Measurements from ENCODE around the gene STIP1. TPM values are rescaled to one million over a fixed set of nuclear protein-coding genes. Genes with fewer than 3 reads are reported as not detected.

The STIP1 gene
- total RNA-seq, 6 experiments from 2014 or later = 27.6 to 110 (median 59.4) TPM

DNA sequence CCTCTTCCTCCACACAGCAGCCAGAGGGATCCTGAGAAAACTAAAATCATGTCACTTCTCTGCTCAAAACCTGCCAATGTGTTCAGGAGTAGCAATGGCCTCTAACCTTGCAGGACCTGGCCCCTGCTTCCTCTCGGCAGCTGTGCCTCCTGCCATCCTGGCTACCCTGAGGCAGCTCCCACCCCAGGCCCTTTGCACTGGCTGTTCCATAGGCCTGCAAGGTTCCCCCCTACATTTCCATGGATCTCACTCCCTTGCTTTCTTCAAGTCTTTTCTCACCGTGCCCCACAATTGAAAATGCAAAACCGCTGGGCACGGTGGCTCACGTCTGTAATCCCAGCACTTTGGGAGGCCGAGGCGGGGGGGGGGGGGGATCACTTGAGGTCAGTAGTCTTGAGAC is 2.1 kb upstream of the STIP1 start:
- H3K4me3 ChIP-seq = no peak overlapping the region
- intact Hi-C loops (cut with DNase I) = no loop called here
- WGBS (ENCODE audit: insufficient coverage, low coverage, low lambda C conversion rate, missing lambda C conversion rate) = 83% methylated on average over 7 of the region's 7 CpGs
- DNase-seq (no peak), ATAC-seq (no peak)
- H3K9me3 ChIP-seq = no peaks in the 10 kb centered on the region
- no peak overlapping the region for H3K27ac ChIP-seq
- TF ChIP-seq POLR2A (IDR thresholded peaks at IDR 0.05) = no peak
- TF ChIP-seq, protein P1, sequence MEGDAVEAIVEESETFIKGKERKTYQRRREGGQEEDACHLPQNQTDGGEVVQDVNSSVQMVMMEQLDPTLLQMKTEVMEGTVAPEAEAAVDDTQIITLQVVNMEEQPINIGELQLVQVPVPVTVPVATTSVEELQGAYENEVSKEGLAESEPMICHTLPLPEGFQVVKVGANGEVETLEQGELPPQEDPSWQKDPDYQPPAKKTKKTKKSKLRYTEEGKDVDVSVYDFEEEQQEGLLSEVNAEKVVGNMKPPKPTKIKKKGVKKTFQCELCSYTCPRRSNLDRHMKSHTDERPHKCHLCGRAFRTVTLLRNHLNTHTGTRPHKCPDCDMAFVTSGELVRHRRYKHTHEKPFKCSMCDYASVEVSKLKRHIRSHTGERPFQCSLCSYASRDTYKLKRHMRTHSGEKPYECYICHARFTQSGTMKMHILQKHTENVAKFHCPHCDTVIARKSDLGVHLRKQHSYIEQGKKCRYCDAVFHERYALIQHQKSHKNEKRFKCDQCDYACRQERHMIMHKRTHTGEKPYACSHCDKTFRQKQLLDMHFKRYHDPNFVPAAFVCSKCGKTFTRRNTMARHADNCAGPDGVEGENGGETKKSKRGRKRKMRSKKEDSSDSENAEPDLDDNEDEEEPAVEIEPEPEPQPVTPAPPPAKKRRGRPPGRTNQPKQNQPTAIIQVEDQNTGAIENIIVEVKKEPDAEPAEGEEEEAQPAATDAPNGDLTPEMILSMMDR (IDR thresholded peaks at IDR 0.05) = no peak
- H3K36me3 ChIP-seq = no peaks in the 10 kb centered on the region
- H3K27me3 ChIP-seq = no peaks in the 10 kb centered on the region
- H3K4me1 ChIP-seq = peaks cover 0 to 22% (median 0%) of the 10 kb centered on the region in 4 donors

DNA sequence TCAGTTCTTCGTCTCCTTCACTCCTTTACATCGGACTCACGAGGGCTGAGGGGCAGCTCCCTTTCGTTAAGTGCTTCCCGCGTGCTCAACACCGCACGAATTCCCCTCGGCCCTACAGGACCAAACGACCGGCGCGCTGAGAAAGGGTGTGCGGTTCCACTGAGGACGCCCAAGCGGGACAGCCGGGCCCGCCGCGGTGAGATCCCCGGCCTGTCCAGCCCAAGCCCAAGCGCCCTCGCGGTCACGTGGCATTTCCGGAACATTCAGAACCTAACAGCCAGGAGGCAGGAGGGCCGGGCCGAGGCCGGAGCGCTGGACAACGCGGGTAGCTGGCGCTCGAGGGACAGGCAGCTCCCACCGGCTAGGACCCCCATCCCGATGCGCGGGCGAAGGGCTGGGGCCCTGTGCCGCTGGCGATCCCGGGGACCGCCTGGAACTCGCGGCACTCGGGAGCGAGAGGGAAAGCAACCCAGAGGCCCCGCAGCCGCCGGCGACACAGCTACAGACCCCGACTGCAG is 737 bp upstream of the STIP1 start:
- ATAC-seq (peak; percentile 50 to 68 (median 58)), DNase-seq (peak; percentile 87 to 92 (median 91))
- H3K4me1 ChIP-seq = peaks cover 0 to 35% (median 4%) of the 10 kb centered on the region in 4 donors
- peak; percentile 99 for TF ChIP-seq POLR2A (IDR thresholded peaks at IDR 0.05)
- TF ChIP-seq, protein P1 (IDR thresholded peaks at IDR 0.05) = peak in 3 of 4 donors; percentile 24 to 38 (median 25)
- H3K36me3 ChIP-seq = no peaks in the 10 kb centered on the region
- no peaks in the 10 kb centered on the region for H3K27me3 ChIP-seq
- H3K27ac ChIP-seq = peak overlapping the region; percentile 95 to 99 (median 98)
- no CpG with 5 or more reads among the region's 52 CpGs for WGBS (ENCODE audit: insufficient coverage, low coverage, low lambda C conversion rate, missing lambda C conversion rate)
- intact Hi-C loops (cut with DNase I) = no loop called here
- peak overlapping the region; percentile 55 to 65 (median 58) for H3K4me3 ChIP-seq
- no peaks in the 10 kb centered on the region for H3K9me3 ChIP-seq

DNA sequence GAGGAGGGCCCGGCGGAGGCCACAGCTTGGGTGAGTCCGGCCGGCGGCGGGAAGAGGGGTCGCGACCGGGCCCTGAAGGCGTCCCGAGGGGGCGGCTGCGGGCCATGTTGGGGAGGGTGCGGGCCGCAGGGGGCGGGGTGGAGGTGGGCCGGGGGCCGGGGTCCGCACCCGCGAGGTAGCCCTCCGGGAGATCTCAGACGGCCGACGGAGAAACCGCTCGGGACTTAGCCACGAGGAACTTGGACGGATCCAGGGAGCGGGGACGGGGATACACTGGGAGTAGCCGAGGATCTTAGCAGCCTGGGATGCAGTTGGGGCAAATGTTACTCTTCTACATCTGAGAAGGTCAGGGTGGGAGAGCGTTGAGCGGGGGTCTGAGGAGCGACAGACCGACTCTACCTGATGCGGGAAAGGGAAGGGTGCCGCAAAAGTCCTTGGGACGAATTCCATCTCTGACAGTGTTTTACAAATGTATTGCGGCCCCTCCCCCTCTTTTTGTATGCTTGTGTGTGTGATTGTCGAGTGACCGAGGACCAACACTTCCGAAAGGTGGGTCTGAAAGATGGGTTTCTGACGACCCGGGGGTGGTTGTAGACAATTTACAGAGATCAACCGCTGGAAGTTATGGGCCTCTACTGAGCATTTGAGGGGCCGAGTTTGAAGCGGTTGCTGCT is 658 bp downstream of the STIP1 start:
- DNase-seq = peak in 1 of 3 donors; percentile 56
- TF ChIP-seq POLR2A (IDR thresholded peaks at IDR 0.05) = no peak
- TF ChIP-seq, protein P1 (IDR thresholded peaks at IDR 0.05) = no peak
- 1% methylated on average over 30 of the region's 48 CpGs for WGBS (ENCODE audit: insufficient coverage, low coverage, low lambda C conversion rate, missing lambda C conversion rate)
- Histone ChIP-seq H3K36me3 (no peaks in the 10 kb centered on the region), H3K9me3 (no peaks in the 10 kb centered on the region), H3K27me3 (no peaks in the 10 kb centered on the region), H3K27ac (no peak overlapping the region), H3K4me1 (peaks cover 0 to 42% (median 4%) of the 10 kb centered on the region in 4 donors), H3K4me3 (no peak overlapping the region)
- no peak for ATAC-seq
- intact Hi-C loops (cut with DNase I) = no loop called here

DNA sequence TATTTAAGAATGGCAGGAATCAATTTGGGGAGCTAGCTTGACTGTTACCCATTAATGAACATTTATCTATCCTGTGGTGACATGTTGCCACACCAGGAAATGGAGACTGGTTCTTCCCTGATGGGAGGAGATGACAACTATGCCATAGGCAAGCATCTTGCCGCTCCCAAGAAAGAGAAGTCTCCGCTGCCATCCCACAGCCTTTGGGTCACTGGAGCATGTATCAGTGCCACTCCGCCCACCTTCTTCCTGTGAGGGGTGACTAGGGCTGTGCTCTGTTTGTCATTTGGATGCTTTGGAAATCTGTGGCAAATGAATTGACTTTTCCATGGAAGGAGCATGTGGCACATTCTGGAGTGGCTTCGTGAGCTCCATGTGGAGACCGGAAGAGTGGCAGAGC is 6.5 kb downstream of the STIP1 start:
- Histone ChIP-seq H3K27ac (no peak overlapping the region), H3K4me1 (peaks cover 0 to 28% (median 4%) of the 10 kb centered on the region in 4 donors), H3K4me3 (no peak overlapping the region), H3K27me3 (no peaks in the 10 kb centered on the region), H3K9me3 (no peaks in the 10 kb centered on the region), H3K36me3 (peaks cover 7 to 51% (median 36%) of the 10 kb centered on the region in 4 donors)
- intact Hi-C loops (cut with DNase I) = no loop called here
- WGBS (ENCODE audit: insufficient coverage, low coverage, low lambda C conversion rate, missing lambda C conversion rate) = 68% methylated on average over 2 of the region's 5 CpGs
- DNase-seq (no peak), ATAC-seq (no peak)
- TF ChIP-seq POLR2A (IDR thresholded peaks at IDR 0.05) = no peak
- TF ChIP-seq, protein P1 (IDR thresholded peaks at IDR 0.05) = no peak
